GM23338 (cell line): ENCODE measurements around the gene MED16.

Experiments
- CREB1 ChIP-seq: fragments of 250-450 bp; sonication (Bioruptor Pico); IDR thresholded peaks from 2 replicates; pipeline ENCODE4 v1.5.0; 2020; ENCODE audit warnings: low read depth, mild to moderate bottlenecking, moderate library complexity
- CTCF ChIP-seq, 2 experiments: fragments of 200-600 bp in 1 of 2; sonication (generic) in 1 of 2; conservative IDR thresholded peaks; 2 replicates each; pipeline versions ENCODE4 v1.5.1 to v1.6.1; 2016 to 2017; ENCODE audit warnings: antibody characterized with exemption in 2 of 2, low read depth in 2 of 2, mild to moderate bottlenecking in 2 of 2, moderate library complexity in 1 of 2
- ETS1 ChIP-seq: IDR thresholded peaks from 2 replicates; pipeline ENCODE4 v1.6.1; 2016; ENCODE audit warnings: antibody characterized with exemption
- EZH2 ChIP-seq: fragments of 200-600 bp; sonication (generic); IDR thresholded peaks from one replicate; pipeline ENCODE4 v1.8.0; 2017; ENCODE audit warnings: antibody characterized with exemption, mild to moderate bottlenecking, low read depth; ENCODE audit not compliant: unreplicated experiment
- EZH2phosphoT487 ChIP-seq: fragments of 200-600 bp; sonication (generic); IDR thresholded peaks from one replicate; pipeline ENCODE4 v1.8.1; 2018; ENCODE audit warnings: antibody characterized with exemption; ENCODE audit not compliant: unreplicated experiment
- JUNB ChIP-seq: IDR thresholded peaks from one replicate; pipeline ENCODE4 v1.6.1; 2016; ENCODE audit warnings: antibody characterized with exemption; ENCODE audit not compliant: unreplicated experiment
- NANOG ChIP-seq: IDR thresholded peaks from 2 replicates; pipeline ENCODE4 v1.6.1; 2016; ENCODE audit warnings: antibody characterized with exemption, borderline replicate concordance
- POLR2AphosphoS5 ChIP-seq: IDR thresholded peaks from 2 replicates; pipeline ENCODE4 v1.6.1; 2016; ENCODE audit warnings: antibody characterized with exemption, low read depth
- REST ChIP-seq: IDR thresholded peaks from one replicate; pipeline ENCODE4 v1.6.1; 2018; ENCODE audit warnings: antibody characterized with exemption; ENCODE audit not compliant: unreplicated experiment
- STAT1 ChIP-seq: IDR thresholded peaks from one replicate; pipeline ENCODE4 v1.6.1; 2016; ENCODE audit warnings: antibody characterized with exemption; ENCODE audit not compliant: unreplicated experiment
- ZNF114 ChIP-seq: fragments of 250-450 bp; sonication (Bioruptor Pico); IDR thresholded peaks from 2 replicates; pipeline ENCODE4 v1.5.0; 2020; ENCODE audit warnings: mild to moderate bottlenecking, moderate library complexity
- ZNF331 ChIP-seq: fragments of 250-450 bp; sonication (Bioruptor Pico); IDR thresholded peaks from 2 replicates; pipeline ENCODE4 v1.5.0; 2020; ENCODE audit warnings: low read depth, mild to moderate bottlenecking, moderate library complexity
- TF ChIP-seq, protein P1 (sequence below): fragments of 250-450 bp; sonication (Bioruptor Pico); IDR thresholded peaks from 2 replicates; pipeline ENCODE4 v1.5.0; 2020; ENCODE audit warnings: mild to moderate bottlenecking, moderate library complexity

DNA sequence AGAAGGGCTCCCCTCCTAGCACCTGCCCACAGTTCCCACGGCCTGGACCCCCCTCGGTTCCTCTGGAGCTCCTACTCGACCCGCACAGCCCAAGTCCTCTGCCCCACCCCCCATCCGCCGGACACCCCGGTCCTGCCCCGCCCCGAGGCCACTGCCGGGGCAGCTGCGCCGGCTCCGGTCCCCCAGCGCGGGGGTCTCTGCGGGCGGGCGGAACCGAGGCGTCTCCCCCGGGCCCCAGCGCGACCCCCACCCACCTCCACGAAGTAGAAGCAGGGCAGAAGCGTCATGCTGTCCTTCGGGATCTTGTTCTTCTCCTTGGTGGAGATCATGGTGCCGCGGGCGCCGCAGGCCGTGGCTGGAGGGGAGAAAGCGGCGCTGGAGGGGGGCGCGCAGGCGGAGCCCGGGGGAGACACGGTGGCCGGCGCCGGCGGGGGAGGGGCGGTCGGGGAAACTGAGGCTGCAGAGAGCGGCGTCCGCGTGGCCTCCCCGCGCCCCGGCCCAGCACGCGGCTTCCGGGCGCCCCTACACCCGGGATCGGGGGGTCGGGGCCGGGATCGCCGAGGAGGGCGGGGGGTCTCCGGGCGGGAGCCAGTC is 71.7 kb downstream of the MED16 start:
- TF ChIP-seq POLR2AphosphoS5 (peak; percentile 27), CTCF (conservative IDR thresholded peaks at IDR 0.05; ENCODE audit: low read depth in 2 of 2) (no peak), ZNF114 (CRISPR knock-in tag) (no peak), CREB1 (CRISPR knock-in tag) (no peak), NANOG (no peak), EZH2phosphoT487 (no peak), REST (no peak), EZH2 (no peak), ETS1 (no peak), JUNB (no peak), STAT1 (no peak), ZNF331 (CRISPR knock-in tag) (no peak)
- TF ChIP-seq, protein P1, sequence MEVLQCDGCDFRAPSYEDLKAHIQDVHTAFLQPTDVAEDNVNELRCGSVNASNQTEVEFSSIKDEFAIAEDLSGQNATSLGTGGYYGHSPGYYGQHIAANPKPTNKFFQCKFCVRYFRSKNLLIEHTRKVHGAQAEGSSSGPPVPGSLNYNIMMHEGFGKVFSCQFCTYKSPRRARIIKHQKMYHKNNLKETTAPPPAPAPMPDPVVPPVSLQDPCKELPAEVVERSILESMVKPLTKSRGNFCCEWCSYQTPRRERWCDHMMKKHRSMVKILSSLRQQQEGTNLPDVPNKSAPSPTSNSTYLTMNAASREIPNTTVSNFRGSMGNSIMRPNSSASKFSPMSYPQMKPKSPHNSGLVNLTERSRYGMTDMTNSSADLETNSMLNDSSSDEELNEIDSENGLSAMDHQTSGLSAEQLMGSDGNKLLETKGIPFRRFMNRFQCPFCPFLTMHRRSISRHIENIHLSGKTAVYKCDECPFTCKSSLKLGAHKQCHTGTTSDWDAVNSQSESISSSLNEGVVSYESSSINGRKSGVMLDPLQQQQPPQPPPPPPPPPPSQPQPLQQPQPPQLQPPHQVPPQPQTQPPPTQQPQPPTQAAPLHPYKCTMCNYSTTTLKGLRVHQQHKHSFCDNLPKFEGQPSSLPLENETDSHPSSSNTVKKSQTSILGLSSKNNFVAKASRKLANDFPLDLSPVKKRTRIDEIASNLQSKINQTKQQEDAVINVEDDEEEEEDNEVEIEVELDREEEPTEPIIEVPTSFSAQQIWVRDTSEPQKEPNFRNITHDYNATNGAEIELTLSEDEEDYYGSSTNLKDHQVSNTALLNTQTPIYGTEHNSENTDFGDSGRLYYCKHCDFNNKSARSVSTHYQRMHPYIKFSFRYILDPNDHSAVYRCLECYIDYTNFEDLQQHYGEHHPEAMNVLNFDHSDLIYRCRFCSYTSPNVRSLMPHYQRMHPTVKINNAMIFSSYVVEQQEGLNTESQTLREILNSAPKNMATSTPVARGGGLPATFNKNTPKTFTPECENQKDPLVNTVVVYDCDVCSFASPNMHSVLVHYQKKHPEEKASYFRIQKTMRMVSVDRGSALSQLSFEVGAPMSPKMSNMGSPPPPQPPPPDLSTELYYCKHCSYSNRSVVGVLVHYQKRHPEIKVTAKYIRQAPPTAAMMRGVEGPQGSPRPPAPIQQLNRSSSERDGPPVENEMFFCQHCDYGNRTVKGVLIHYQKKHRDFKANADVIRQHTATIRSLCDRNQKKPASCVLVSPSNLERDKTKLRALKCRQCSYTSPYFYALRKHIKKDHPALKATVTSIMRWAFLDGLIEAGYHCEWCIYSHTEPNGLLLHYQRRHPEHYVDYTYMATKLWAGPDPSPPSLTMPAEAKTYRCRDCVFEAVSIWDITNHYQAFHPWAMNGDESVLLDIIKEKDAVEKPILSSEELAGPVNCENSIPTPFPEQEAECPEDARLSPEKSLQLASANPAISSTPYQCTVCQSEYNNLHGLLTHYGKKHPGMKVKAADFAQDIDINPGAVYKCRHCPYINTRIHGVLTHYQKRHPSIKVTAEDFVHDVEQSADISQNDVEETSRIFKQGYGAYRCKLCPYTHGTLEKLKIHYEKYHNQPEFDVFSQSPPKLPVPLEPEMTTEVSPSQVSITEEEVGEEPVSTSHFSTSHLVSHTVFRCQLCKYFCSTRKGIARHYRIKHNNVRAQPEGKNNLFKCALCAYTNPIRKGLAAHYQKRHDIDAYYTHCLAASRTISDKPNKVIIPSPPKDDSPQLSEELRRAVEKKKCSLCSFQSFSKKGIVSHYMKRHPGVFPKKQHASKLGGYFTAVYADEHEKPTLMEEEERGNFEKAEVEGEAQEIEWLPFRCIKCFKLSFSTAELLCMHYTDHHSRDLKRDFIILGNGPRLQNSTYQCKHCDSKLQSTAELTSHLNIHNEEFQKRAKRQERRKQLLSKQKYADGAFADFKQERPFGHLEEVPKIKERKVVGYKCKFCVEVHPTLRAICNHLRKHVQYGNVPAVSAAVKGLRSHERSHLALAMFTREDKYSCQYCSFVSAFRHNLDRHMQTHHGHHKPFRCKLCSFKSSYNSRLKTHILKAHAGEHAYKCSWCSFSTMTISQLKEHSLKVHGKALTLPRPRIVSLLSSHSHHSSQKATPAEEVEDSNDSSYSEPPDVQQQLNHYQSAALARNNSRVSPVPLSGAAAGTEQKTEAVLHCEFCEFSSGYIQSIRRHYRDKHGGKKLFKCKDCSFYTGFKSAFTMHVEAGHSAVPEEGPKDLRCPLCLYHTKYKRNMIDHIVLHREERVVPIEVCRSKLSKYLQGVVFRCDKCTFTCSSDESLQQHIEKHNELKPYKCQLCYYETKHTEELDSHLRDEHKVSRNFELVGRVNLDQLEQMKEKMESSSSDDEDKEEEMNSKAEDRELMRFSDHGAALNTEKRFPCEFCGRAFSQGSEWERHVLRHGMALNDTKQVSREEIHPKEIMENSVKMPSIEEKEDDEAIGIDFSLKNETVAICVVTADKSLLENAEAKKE = no peak
